Esophagus squamous epithelium (tissue), 5 donors: ENCODE measurements around the gene TNFAIP2. TPM values are rescaled to one million over a fixed set of nuclear protein-coding genes. Genes with fewer than 3 reads are reported as not detected.

Experiments
- DNase-seq: peaks from one replicate; lab custom pipeline; 2025; lab: John Stamatoyannopoulos, UW
- H3K27ac ChIP-seq, 4 donors: fragments of 200-600 bp; sonication (generic); one replicate each; pipeline ENCODE4 v1.5.1; 2016 to 2019; ENCODE audit warnings: mild to moderate bottlenecking in 1 of 4
- H3K27me3 ChIP-seq, 4 donors: fragments of 200-600 bp; sonication (generic); 1 replicate in 3 of 4; 2 replicates in 1 of 4; pipeline versions ENCODE4 v1.5.1 to v1.6.0; 2017 to 2021; ENCODE audit warnings: antibody characterized with exemption in 1 of 4
- H3K36me3 ChIP-seq, 3 donors: fragments of 200-600 bp; sonication (generic); one replicate each; pipeline ENCODE4 v1.5.1; 2016 to 2019
- H3K4me1 ChIP-seq, 3 donors: fragments of 200-600 bp; sonication (generic); one replicate each; pipeline ENCODE4 v1.5.1; 2017 to 2019
- H3K4me3 ChIP-seq, 4 donors: fragments of 200-600 bp; sonication (generic); 1 replicate in 3 of 4; 2 replicates in 1 of 4; pipeline ENCODE4 v1.5.1; 2016 to 2019; ENCODE audit warnings: mild to moderate bottlenecking in 2 of 4, moderate library complexity in 1 of 4
- H3K9me3 ChIP-seq, 3 donors: fragments of 200-600 bp; sonication (generic); one replicate each; pipeline ENCODE4 v1.5.1; 2016 to 2019
- POLR2A ChIP-seq, 4 donors: fragments of 450-650 bp; IDR thresholded peaks; one replicate each; pipeline ENCODE4 v1.6.1; 2017; ENCODE audit warnings: antibody characterized with exemption in 4 of 4, mild to moderate bottlenecking in 4 of 4, moderate library complexity in 3 of 4
- WGBS, 2 donors: methylation state at CpG; one replicate each; pipeline ENCODE4 v1.1.5; 2018; 5-methylcytosine and 5-hydroxymethylcytosine counted together
- intact Hi-C: fragments of 100-400 bp; cut with DNase I; formaldehyde crosslinking; loops from one replicate; pipeline ENCODE4 v1.15.0; 2022
- total RNA-seq, 4 donors: library from RNA; depleted of rRNA; stranded (reverse); fragments of >200 nt; gene quantifications; one replicate each; pipeline ENCODE4 v1.1.0, GENCODE V29; 2016
- TF ChIP-seq, protein P1 (sequence below), 6 experiments: fragments of 450-650 bp in 4 of 6; fragments of 200-600 bp in 2 of 6; sonication (generic) in 2 of 6; IDR thresholded peaks; one replicate each; pipeline ENCODE4 v1.5.1; 2016 to 2019; ENCODE audit warnings: antibody characterized with exemption in 6 of 6, mild to moderate bottlenecking in 4 of 6, moderate library complexity in 4 of 6
- donor health status: DM: yes; HTN: yes; CAD: no.

Gene TNFAIP2
- total RNA-seq, 4 donors from 2014 or later = 36.6 to 163 (median 130) TPM

DNA sequence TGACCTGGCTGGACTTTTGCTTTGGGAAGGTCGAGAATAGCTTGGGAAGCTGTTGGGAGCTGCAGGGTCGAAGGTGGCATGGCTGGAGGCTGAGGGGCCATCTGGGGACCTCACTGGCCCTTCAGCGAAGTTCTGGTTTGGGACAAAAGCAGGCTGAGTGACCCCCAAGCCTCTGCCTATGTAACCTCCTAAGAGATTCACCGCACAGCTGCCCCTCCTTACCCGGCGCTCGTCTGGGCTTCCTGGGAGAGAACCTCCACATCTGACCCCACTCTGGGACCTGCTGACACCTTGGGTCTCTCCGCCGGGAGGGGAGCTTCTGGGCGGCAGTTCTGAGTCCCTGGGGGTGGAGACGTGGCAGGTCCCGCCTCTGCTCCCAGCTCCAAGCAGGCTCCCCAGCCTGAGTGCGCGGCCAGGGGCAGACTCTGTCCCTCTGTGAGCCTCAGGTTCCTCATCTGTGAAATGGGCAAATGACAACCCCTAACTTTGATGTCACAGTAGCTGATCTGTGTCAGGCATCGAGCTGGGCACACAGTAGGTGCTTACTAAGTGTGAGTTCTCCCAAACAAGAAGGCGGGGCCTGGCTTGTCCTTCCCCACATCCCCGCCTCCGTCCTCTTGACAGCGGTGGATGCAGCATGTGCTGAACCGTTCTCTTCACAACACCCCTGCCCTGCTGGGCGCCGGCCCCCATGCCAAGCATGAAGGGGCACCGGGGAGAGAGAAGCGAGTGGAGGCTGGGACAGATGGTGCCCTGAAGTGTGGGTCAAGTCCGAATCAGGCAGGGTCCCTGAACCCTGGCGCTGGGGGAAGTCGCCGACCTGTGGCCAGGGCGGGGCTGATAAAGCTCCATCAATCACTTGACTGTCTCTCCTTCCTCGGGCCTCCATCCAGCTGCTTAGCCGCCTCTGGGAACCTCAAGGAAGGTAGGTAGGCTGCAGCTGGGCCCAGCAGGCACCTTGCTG, 25.0 kb upstream of the TNFAIP2 start:
- TF ChIP-seq POLR2A (IDR thresholded peaks at IDR 0.05) = no peak
- TF ChIP-seq, protein P1, sequence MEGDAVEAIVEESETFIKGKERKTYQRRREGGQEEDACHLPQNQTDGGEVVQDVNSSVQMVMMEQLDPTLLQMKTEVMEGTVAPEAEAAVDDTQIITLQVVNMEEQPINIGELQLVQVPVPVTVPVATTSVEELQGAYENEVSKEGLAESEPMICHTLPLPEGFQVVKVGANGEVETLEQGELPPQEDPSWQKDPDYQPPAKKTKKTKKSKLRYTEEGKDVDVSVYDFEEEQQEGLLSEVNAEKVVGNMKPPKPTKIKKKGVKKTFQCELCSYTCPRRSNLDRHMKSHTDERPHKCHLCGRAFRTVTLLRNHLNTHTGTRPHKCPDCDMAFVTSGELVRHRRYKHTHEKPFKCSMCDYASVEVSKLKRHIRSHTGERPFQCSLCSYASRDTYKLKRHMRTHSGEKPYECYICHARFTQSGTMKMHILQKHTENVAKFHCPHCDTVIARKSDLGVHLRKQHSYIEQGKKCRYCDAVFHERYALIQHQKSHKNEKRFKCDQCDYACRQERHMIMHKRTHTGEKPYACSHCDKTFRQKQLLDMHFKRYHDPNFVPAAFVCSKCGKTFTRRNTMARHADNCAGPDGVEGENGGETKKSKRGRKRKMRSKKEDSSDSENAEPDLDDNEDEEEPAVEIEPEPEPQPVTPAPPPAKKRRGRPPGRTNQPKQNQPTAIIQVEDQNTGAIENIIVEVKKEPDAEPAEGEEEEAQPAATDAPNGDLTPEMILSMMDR (IDR thresholded peaks at IDR 0.05) = no peak
- intact Hi-C loops = no loop called here
- WGBS, 2 donors = 72 to 81% methylated on average over 11 to 14 of the region's 31 CpGs
- no peak overlapping the region for H3K27ac ChIP-seq
- no peaks in the 10 kb centered on the region for H3K9me3 ChIP-seq
- H3K4me3 ChIP-seq = no peak overlapping the region
- peaks cover 13 to 46% (median 41%) of the 10 kb centered on the region in 3 donors for H3K4me1 ChIP-seq
- H3K36me3 ChIP-seq = no peaks in the 10 kb centered on the region
- no peak for DNase-seq
- H3K27me3 ChIP-seq = peaks cover 0 to 58% (median 3%) of the 10 kb centered on the region in 4 donors

DNA sequence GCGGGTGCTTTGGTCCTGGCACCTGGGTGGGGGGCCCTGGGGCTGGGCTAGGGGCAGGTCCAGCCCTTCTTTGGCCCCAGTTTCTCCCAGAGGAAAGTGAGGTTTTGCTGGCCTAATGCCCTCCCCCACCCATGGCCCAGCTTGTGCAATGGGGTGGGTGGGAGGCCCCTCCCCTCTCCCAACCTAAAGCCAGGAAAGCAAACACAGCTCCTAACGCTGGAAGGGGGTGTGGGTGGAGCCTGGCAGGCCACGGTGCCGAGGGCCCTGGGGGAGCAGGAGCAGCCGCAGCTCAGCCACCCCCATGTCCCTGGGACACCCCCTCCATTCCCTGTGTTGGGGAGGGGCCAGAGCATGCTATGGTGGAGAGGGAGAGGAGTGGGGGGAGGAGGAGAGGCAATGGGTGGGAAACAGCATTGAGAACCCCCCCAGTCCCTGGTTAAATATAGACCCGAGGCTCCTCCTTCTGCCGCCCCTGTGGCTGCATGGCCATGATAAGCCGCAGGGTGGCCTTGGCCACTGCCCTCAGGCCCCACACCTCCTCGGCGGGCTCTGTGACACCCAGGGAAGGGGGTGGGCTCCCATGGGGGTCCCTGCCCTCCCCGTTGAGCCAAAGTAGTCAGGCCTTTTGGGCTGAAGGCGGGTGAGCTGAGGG, 24.1 kb upstream of the TNFAIP2 start:
- TF ChIP-seq POLR2A (IDR thresholded peaks at IDR 0.05) = no peak
- TF ChIP-seq, protein P1 (IDR thresholded peaks at IDR 0.05) = no peak
- H3K27ac ChIP-seq = peak overlapping the region in 1 of 4 donors; percentile 52
- no peaks in the 10 kb centered on the region for H3K9me3 ChIP-seq
- H3K4me1 ChIP-seq = peaks cover 21 to 47% (median 43%) of the 10 kb centered on the region in 3 donors
- DNase-seq = no peak
- no peak overlapping the region for H3K4me3 ChIP-seq
- no peaks in the 10 kb centered on the region for H3K36me3 ChIP-seq
- intact Hi-C loops = no loop called here
- peaks cover 3 to 67% (median 6%) of the 10 kb centered on the region in 4 donors for H3K27me3 ChIP-seq
- WGBS, 2 donors = no CpG with 5 or more reads among the region's 12 CpGs

DNA sequence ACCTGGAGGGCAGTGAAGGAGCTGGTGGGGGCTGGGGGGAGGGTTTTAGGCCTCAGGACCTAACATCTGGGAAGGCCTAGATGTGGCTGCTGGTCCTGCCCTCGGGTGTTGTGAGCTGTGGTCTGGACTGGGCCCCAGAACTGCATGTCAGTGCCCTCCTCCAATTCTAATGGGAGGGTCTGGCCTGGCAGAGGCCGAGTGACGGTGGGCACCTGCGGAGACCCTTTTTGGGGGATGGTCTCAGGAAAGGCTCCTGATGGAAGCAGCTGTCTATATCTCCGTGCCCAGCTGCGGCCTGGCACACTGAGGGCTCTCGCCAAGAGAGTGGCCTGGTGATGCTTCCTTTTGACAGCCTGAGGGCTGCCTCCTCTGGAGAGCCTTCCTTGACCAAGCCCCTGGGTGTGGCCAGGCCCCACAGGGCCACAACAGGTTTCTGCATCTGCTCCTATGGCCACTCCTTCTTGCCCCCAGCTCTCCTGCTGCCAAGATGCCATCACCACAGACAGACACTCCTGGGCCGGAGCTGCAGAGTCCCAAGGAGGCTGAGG, 23.5 kb upstream of the TNFAIP2 start:
- Histone ChIP-seq H3K4me1 (peaks cover 27 to 47% (median 43%) of the 10 kb centered on the region in 3 donors), H3K36me3 (no peaks in the 10 kb centered on the region), H3K27me3 (peaks cover 5 to 73% (median 10%) of the 10 kb centered on the region in 4 donors), H3K9me3 (no peaks in the 10 kb centered on the region), H3K27ac (peak overlapping the region in 1 of 4 donors; percentile 52), H3K4me3 (no peak overlapping the region)
- intact Hi-C loops = loop anchor here (5.0 to 10.0 kb wide), 2 partner anchors 85 to 192 kb away; no protein-coding TSS in a partner anchor
- TF ChIP-seq, protein P1 (IDR thresholded peaks at IDR 0.05) = no peak
- no peak for TF ChIP-seq POLR2A (IDR thresholded peaks at IDR 0.05)
- no peak for DNase-seq
- no CpG with 5 or more reads among the region's 8 CpGs for WGBS, 2 donors

DNA sequence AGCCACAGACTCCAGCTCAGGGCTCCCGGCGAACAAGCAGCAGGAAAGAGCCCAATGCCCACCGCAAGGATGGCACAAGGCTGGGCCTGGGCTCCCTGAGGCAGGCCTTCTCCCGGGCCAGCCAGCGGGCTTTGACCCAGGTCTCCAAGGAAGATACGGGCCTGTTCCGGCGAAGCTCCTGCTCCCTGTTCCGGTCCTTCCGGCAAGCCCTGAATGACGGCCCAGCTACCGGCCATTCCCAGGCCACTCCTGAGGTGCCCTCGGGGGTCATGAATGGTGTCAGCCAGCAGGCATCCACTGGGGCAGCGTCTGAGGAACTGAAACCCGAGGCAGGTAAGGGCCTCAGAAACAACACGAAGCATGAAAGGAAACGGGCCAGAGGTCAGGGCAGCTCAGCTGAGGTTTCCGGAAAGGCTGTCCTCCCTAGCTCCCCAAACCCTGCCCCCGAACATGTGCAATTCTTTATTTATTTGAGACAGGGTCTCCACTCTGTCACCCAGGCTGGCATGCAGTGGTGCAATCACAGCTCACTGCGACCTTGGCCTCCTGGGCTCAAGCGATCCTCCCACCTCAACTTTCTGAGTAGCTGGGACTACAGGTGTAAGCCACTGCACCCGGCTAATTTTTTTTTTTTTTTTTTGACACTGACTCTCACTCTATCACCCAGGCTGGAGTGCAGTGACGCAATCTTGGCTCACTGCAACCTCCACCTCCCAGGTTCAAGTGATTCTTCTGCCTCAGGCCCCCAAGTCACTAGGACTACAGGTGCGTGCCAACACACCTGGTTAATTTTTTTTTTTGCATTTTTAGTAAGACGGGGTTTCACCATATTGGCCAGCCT, 22.8 kb upstream of the TNFAIP2 start:
- no peak for TF ChIP-seq POLR2A (IDR thresholded peaks at IDR 0.05)
- TF ChIP-seq, protein P1 (IDR thresholded peaks at IDR 0.05) = no peak
- Histone ChIP-seq H3K4me3 (no peak overlapping the region), H3K9me3 (no peaks in the 10 kb centered on the region), H3K4me1 (peaks cover 31 to 49% (median 45%) of the 10 kb centered on the region in 3 donors), H3K27me3 (peaks cover 5 to 80% (median 11%) of the 10 kb centered on the region in 4 donors), H3K36me3 (no peaks in the 10 kb centered on the region), H3K27ac (peak overlapping the region in 1 of 4 donors; percentile 52)
- intact Hi-C loops = loop anchor here (5.0 to 10.0 kb wide), 2 partner anchors 84 to 192 kb away; no protein-coding TSS in a partner anchor
- no peak for DNase-seq
- 58 to 60% methylated on average over 9 to 11 of the region's 25 CpGs for WGBS, 2 donors
